Ovary (tissue), 9 donors: ENCODE measurements around the gene SEZ6. TPM values are rescaled to one million over a fixed set of nuclear protein-coding genes. Genes with fewer than 3 reads are reported as not detected.

ENCODE experiments used
- DNase-seq, 5 donors: peaks; one replicate each; pipeline ENCODE4 v3.0.0-alpha.2; 2019 to 2020
- H3K27ac ChIP-seq, 2 donors: fragments of 200-600 bp; one replicate each; pipeline versions ENCODE4 v1.5.1 to v1.8.0; 2019 to 2022
- H3K27me3 ChIP-seq: fragments of 200-600 bp; one replicate; pipeline ENCODE4 v1.8.0; 2022
- H3K36me3 ChIP-seq: fragments of 200-600 bp; sonication (generic); one replicate; pipeline ENCODE4 v1.5.1; 2019
- H3K4me1 ChIP-seq: one replicate; pipeline ENCODE4 v1.8.1; 2013; ENCODE audit warnings: mild to moderate bottlenecking, moderate library complexity; ENCODE audit not compliant: insufficient read depth
- H3K4me3 ChIP-seq: fragments of 200-600 bp; sonication (generic); one replicate; pipeline ENCODE4 v1.5.1; 2017
- H3K9me3 ChIP-seq, 2 donors: fragments of 200-600 bp in 1 of 2; sonication (generic) in 1 of 2; one replicate each; pipeline versions ENCODE4 v1.5.1 to v1.8.1; 2013 to 2019; ENCODE audit warnings: mild to moderate bottlenecking in 1 of 2, moderate library complexity in 1 of 2
- CTCF ChIP-seq, 3 donors: fragments of 450-650 bp in 2 of 3; fragments of 200-600 bp in 1 of 3; IDR thresholded peaks; one replicate each; pipeline versions ENCODE4 v1.5.1 to v1.8.0; 2016 to 2022; ENCODE audit warnings: antibody characterized with exemption in 3 of 3, mild to moderate bottlenecking in 1 of 3
- EP300 ChIP-seq: sonication (generic); formaldehyde crosslinking; IDR thresholded peaks from one replicate; pipeline ENCODE4 v1.6.1; 2017; ENCODE audit warnings: antibody characterized with exemption
- POLR2A ChIP-seq: fragments of 450-650 bp; IDR thresholded peaks from one replicate; pipeline ENCODE4 v1.6.1; 2017; ENCODE audit warnings: antibody characterized with exemption, mild to moderate bottlenecking, moderate library complexity
- WGBS, 3 donors: extraction: QIAGEN DNeasy Blood & Tissue Kit in 1 of 3; methylation state at CpG; one replicate each; pipeline versions ENCODE4 v1.1.5 to v1.1.7; 2013 to 2017; 5-methylcytosine and 5-hydroxymethylcytosine counted together
- intact Hi-C, 4 donors: fragments of 100-400 bp; cut with DNase I; formaldehyde crosslinking; loops; one replicate each; pipeline versions ENCODE4 v1.11.0 to v1.15.1; 2022 to 2023
- polyA plus RNA-seq, 2 donors: library from polyadenylated mRNA; stranded (reverse); fragments of 200-250 nt in 1 of 2; fragments of 350-450 nt in 1 of 2; fragmentation: Illumina TruSeq in 1 of 2; extraction: RNeasy Lipid Tissue Mini Kit (QIAGEN cat#74804) in 1 of 2; gene quantifications; one replicate each; pipeline ENCODE4 v1.2.3, GENCODE V29; 2013 to 2014
- total RNA-seq, 7 donors: library from RNA; depleted of rRNA in 2 of 7; stranded (reverse); fragments of >200 nt in 2 of 7; fragmentation: NEBNext Ultra II Directional in 3 of 7; extraction: Animal tissue kit (Norgen Biotek cat#: 25700) in 3 of 7; gene quantifications; one replicate each; pipeline versions ENCODE4 v1.1.0 to v1.2.4, GENCODE V29; 2016 to 2023
- donor health status: DM: no; HTN: no; CAD: no; lungs with moderate emphysema.
- donor health status: DM: no; HTN: no; CAD: no.
- donor health status: Bipolar disorder and iron deficiency.
- donor health status: DM: yes; HTN: yes; CAD: no.
- donor health status: DM: no; HTN: no; CAD: no.
- donor health status: DM: yes; HTN: yes; CAD: no.

Gene SEZ6
- total and polyA plus RNA-seq, 9 donors = not detected

GRCh38 chr17:29042026-29042678, 36.3 kb upstream of the SEZ6 start:
- peaks cover 3% of the 10 kb centered on the region for H3K4me1 ChIP-seq
- DNase-seq = no peak
- no peaks in the 10 kb centered on the region for H3K27me3 ChIP-seq
- H3K36me3 ChIP-seq = no peaks in the 10 kb centered on the region
- H3K4me3 ChIP-seq = no peak overlapping the region
- TF ChIP-seq CTCF (IDR thresholded peaks at IDR 0.05) (no peak), EP300 (no peak), POLR2A (no peak)
- H3K9me3 ChIP-seq = no peaks in the 10 kb centered on the region
- WGBS, 3 donors = 75 to 82% (median 76%) methylated on average over 11 of the region's 11 CpGs
- no peak overlapping the region for H3K27ac ChIP-seq
- intact Hi-C loops = no loop called here

GRCh38 chr17:29041571-29041970, 35.7 kb upstream of the SEZ6 start:
- TF ChIP-seq POLR2A = no peak
- TF ChIP-seq CTCF (IDR thresholded peaks at IDR 0.05) = no peak
- no peak for TF ChIP-seq EP300
- H3K27me3 ChIP-seq = no peaks in the 10 kb centered on the region
- no peaks in the 10 kb centered on the region for H3K9me3 ChIP-seq

GRCh38 chr17:29041091-29041490, 35.3 kb upstream of the SEZ6 start:
- H3K4me1 ChIP-seq = peaks cover 3% of the 10 kb centered on the region
- DNase-seq = no peak
- no peaks in the 10 kb centered on the region for H3K36me3 ChIP-seq
- no peak overlapping the region for H3K4me3 ChIP-seq
- WGBS, 3 donors = 94 to 100% (median 95%) methylated on average over 2 of the region's 2 CpGs
- no peaks in the 10 kb centered on the region for H3K27me3 ChIP-seq
- no peak overlapping the region for H3K27ac ChIP-seq
- intact Hi-C loops = no loop called here
- H3K9me3 ChIP-seq = no peaks in the 10 kb centered on the region
- no peak for TF ChIP-seq CTCF (IDR thresholded peaks at IDR 0.05)
- no peak for TF ChIP-seq POLR2A
- TF ChIP-seq EP300 = no peak

More at GRCh38 chr17:29041571-29041970, 35.7 kb upstream of the SEZ6 start:
- H3K27ac ChIP-seq = no peak overlapping the region
- intact Hi-C loops = no loop called here
- WGBS, 3 donors = 87 to 92% (median 92%) methylated on average over 6 of the region's 6 CpGs
- H3K4me1 ChIP-seq = peaks cover 3% of the 10 kb centered on the region
- no peak for DNase-seq
- no peaks in the 10 kb centered on the region for H3K36me3 ChIP-seq
- H3K4me3 ChIP-seq = no peak overlapping the region

- intact Hi-C loops = loop anchor here in 1 of 4 donors (2.0 kb wide), 1 partner anchor 21 kb away; no protein-coding TSS in a partner anchor
- Histone ChIP-seq H3K4me3 (no peak overlapping the region), H3K4me1 (peaks cover 3% of the 10 kb centered on the region), H3K36me3 (no peaks in the 10 kb centered on the region), H3K27me3 (no peaks in the 10 kb centered on the region), H3K9me3 (no peaks in the 10 kb centered on the region), H3K27ac (no peak overlapping the region)
- TF ChIP-seq CTCF (IDR thresholded peaks at IDR 0.05) (no peak), EP300 (no peak), POLR2A (no peak)
- 36 to 57% (median 42%) methylated on average over 13 of the region's 13 CpGs for WGBS, 3 donors
- DNase-seq = peak in 1 of 5 donors; percentile 33
Measured at GRCh38 chr17:29039764-29040598, 34.1 kb upstream of the SEZ6 start.
